ENCODE data around the gene CCL1.
A peak's percentile ranks its signal among the peaks of the same experiment; 100 is the strongest.

The CCL1 gene

GRCh38 chr17:34383216-34383615, 20.2 kb upstream of the CCL1 start:
- no peak for DNase-seq (ENCODE audit: low read depth)

- no peak for DNase-seq (ENCODE audit: low read depth)
Observed at GRCh38 chr17:34382621-34383124, 19.6 kb upstream of the CCL1 start.

GRCh38 chr17:34379868-34380267, 16.8 kb upstream of the CCL1 start:
- no peak for DNase-seq (ENCODE audit: low read depth)

GRCh38 chr17:34378664-34379101, 15.7 kb upstream of the CCL1 start:
- no peak for DNase-seq (ENCODE audit: low read depth)

GRCh38 chr17:34377078-34377823, 14.2 kb upstream of the CCL1 start:
- no peak for DNase-seq (ENCODE audit: low read depth)

- no peak for DNase-seq (ENCODE audit: low read depth)
Observed at GRCh38 chr17:34375426-34375997, 12.5 kb upstream of the CCL1 start.

GRCh38 chr17:34374457-34374856, 11.4 kb upstream of the CCL1 start:
- DNase-seq (ENCODE audit: low read depth): no peak

GRCh38 chr17:34371405-34372100, 8.5 kb upstream of the CCL1 start:
- no peak for DNase-seq (ENCODE audit: low read depth)

- no peak for DNase-seq (ENCODE audit: low read depth)
Observed at GRCh38 chr17:34370997-34371395, 8.0 kb upstream of the CCL1 start.

GRCh38 chr17:34370376-34370996, 7.5 kb upstream of the CCL1 start:
- DNase-seq (ENCODE audit: low read depth): no peak

- DNase-seq (ENCODE audit: low read depth): no peak
Observed at GRCh38 chr17:34369571-34369970, 6.5 kb upstream of the CCL1 start.

GRCh38 chr17:34368946-34369500, 6.0 kb upstream of the CCL1 start:
- DNase-seq (ENCODE audit: low read depth): no peak

- DNase-seq (ENCODE audit: low read depth): no peak
Observed at GRCh38 chr17:34368196-34368945, 5.3 kb upstream of the CCL1 start.

GRCh38 chr17:34367486-34368195, 4.6 kb upstream of the CCL1 start:
- no peak for DNase-seq (ENCODE audit: low read depth)

- DNase-seq (ENCODE audit: low read depth): no peak
Observed at GRCh38 chr17:34366529-34367107, 3.6 kb upstream of the CCL1 start.

GRCh38 chr17:34366010-34366409, 3.0 kb upstream of the CCL1 start:
- no peak for DNase-seq (ENCODE audit: low read depth)

GRCh38 chr17:34365340-34365739, 2.3 kb upstream of the CCL1 start:
- no peak for DNase-seq (ENCODE audit: low read depth)

GRCh38 chr17:34364751-34365150, 1.7 kb upstream of the CCL1 start:
- no peak for DNase-seq (ENCODE audit: low read depth)

- DNase-seq (ENCODE audit: low read depth): peak; percentile 54
Observed at GRCh38 chr17:34361478-34362061, 1.5 kb downstream of the CCL1 start.

- no peak for DNase-seq (ENCODE audit: low read depth)
Observed at GRCh38 chr17:34360601-34361270, 2.3 kb downstream of the CCL1 start.

All from GM04504 (cell line).